NCI-H526 treated with DMSO at 0.1 percent for 48 hours (cell line): ENCODE data around the gene LCE1F.

Source experiments
- DNase-seq: peaks from one replicate; lab custom pipeline; 2025; lab: John Stamatoyannopoulos, UW

The LCE1F gene

DNA sequence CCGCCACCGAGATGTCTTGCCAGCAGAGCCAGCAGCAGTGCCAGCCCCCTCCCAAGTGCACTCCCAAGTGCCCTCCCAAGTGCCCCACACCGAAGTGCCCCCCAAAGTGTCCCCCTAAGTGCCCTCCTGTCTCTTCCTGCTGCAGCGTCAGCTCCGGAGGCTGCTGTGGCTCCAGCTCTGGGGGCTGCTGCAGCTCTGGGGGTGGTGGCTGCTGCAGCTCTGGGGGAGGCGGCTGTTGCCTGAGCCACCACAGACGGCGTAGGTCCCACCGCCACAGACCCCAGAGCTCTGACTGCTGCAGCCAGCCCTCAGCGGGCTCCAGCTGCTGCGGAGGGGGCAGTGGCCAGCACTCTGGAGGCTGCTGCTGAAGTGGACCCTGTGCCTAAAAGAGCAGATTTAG lies 1.4 kb downstream of the LCE1F start:
- DNase-seq: no peak

DNA sequence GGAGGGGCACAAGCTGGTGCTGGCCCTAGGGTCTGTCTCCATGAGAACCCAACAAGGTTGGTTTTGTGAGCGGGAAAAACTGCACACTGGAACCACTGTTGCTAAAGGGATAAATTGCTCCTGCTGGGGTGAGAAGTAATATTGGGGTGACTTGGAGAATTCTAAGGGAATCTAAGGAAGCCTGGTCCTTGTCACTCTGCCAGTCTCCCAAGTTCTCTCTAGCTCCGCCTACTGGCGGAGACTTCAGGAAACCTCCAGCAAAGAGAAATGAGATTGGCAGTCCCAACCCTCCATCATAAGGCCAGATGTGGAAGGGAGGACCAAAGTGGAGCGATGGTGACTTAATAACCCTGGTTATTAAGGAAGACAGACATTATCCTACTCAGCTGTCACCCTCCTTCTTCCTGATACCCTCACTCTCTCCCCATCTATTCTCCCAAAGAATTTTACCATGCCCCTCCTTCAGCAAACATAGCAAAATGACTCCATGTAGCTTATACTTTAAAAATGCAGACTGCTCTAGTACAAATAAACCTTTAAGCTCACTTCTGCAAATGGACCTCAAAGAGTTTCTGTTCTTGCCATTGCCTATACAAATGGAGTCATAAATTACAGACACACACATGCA lies 2.7 kb downstream of the LCE1F start:
- no peak for DNase-seq

DNA sequence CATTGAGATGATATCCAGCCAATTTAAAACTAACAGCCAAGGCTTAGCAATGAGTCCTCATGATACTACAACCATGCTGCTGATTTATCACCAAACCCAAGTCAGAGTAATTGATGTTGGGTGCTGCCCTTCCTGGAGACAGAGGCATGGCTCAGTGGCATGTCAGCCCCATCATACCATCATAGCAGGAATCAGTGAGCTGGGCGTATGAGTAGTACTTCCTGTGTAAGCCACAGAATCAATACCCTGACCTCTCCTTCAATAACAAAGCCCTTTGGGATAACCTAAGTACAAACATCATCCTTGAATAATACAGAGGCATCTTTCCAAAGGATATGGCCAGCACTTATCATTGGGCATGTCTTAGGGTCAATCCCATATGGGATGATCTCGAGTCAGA lies 8.2 kb downstream of the LCE1F start:
- no peak for DNase-seq

DNA sequence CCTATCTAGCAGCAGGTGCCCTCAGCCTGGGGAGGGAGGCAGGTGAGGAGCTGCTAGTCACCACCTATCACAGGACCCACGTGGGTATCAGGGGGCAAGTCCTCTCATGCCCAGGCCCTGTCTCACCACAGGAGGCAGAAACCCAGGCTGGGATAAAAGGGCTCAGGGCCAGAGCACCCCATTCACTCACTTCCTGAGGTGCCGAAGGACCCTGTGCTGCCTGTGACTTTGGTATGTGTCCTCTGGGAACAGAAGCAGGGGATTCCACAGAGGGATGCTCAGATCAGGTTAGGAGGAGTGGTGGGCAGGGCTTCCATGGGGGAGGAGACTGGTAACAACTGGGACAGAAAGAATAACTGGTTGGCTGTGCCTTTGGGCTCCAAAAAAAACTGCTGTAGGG lies 11.1 kb downstream of the LCE1F start, which contains the start of gene LCE1E:
Gene LCE1E, plus strand, starts transcription at position 181 of the 400 bp plus-strand sequence. CDS start 1,043 bp downstream, outside the sequence.
- DNase-seq: no peak

DNA sequence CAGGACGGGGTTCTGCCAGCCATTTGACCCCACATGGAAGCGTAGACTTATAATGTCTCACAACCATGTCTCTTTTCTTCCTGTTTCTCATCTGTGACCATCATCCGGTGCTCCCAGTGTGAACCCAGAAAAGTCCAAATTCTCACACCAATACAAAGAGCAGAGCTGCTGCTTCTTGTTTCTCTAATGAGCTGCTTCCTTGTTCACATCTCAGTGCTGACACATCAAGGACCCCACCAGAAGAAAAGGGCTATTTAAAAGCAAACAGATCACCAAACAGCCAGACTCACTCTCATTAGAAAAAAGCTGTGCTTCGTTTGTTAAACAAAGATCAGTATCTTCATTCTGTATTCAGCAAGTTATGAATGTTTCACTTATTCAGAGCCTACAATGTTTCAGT lies 20.7 kb downstream of the LCE1F start:
- DNase-seq: no peak

DNA sequence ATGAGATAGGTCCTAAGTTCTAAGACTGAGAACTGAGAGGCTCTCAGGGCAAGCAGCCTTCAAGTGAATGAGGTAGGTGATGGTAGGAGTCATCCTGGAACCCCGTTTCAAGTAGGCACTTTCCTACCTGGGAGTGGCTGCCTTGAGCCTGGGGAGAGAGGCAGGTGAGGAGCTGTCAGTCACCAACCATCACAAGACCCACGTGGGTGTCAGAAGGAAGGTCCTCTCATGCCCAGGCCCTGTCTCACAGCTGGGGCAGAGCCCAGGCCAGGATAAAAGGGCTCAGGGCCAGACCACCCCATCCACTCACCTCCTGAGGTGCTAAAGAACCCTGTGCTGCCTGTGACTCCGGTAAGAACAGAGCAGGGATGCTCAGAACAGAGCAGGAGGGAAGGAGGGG lies 21.5 kb downstream of the LCE1F start, which contains the start of gene LCE1D:
Gene LCE1D, plus strand, starts transcription at position 301 of the 400 bp plus-strand sequence. CDS start 1,074 bp downstream, outside the sequence.
- no peak for DNase-seq

DNA sequence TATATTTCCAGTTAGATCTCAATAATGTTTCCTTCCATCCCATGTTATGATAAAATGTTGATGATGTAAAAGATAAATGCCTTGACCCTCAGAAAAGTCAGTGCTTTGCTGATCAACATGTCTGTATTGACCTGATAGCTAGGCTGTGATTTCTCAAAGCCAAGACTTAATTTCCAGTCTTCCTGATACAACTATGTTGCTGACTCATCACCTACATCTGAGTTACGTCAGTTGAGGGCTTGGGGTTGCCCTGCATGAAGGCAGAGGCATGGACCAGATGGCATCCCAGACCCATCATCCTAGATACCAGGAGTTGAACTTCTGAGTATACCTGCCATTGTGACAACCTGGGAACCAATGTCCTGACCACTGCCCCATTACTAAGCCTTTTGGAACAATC lies 26.4 kb downstream of the LCE1F start:
- DNase-seq: no peak

DNA sequence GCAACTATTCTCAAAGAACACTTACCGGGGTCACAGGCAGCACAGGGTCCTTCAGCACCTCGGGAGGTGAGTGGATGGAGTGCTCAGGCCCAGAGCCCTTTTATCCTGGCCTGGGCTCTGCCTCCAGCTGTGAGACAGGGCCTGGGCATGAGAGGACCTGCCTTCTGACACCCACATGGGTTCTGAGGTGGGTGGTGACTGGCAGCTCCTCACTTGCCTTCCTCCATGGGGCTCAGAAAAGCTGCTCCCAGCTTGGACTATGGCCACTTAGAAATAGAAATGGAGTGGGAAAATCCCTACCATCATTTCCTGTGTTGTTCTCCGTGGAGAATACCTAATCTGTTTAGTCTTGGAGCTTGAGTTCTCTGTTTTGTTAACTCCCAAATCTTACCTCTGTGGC lies 31.6 kb downstream of the LCE1F start, which contains the start of gene LCE1C:
Gene LCE1C, minus strand, starts transcription at position 76 of the 400 bp plus-strand sequence. CDS start 1,173 bp downstream, outside the sequence.
- DNase-seq: no peak

DNA sequence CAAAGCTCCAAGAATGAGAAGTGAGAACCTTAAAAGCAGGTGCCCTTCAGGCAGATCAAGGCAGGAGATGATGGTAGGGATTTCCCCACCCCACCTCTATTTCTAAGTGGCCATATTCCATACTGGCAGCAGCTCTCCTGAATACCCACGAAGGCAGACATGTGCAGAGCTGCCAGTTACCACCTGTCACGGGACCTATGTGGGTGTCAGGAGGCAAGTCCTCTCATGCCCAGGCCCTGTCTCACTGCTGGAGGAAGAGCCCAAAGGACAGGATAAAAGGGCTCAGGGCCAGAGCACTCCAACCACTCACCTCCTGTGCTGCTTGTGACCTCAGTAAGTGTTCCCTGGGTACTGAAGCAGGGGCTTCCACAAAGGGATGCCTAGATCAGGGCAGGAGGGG lies 36.1 kb downstream of the LCE1F start:
- no peak for DNase-seq

DNA sequence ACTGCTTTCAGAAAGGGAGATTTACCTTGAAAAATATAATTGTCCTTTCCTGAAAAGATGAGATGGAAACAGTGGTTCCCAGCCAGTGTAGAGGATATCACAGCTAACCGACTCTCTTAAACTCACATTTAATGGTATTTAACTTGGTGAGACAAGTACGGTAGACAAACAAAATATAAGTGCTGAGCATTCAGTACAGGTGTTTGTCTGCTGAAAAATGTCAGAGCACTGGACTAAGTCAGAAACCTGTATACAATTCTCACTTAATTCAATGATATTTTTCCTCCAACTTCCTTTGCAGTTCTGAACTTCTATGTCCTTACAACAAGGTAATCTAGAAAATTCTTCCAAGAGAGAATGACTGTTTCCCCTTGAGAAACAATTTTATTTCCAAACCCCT lies 36.7 kb downstream of the LCE1F start, which contains the start of gene LCE1B:
Gene LCE1B, plus strand, starts transcription at position 301 of the 400 bp plus-strand sequence. CDS start 476 bp downstream, outside the sequence.
- no peak for DNase-seq

DNA sequence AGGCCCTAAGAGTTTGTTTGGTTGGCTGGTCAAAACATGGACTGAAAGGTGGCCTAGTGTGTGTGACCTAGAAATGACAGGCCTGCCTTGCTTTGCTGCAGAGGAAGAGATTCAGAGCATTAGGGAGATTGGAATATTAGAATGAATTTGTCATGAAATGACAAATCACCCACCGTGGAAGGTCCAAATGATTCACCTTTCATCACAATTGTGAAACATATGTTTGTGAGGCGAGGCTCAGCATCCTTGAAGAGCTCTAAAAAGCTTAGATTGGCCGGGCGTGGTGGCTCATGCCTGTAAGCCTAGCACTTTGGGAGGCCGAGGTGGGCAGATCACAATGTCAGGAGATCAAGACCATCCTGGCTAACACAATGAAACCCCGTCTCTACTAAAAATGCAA lies 42.4 kb downstream of the LCE1F start:
- DNase-seq: no peak

DNA sequence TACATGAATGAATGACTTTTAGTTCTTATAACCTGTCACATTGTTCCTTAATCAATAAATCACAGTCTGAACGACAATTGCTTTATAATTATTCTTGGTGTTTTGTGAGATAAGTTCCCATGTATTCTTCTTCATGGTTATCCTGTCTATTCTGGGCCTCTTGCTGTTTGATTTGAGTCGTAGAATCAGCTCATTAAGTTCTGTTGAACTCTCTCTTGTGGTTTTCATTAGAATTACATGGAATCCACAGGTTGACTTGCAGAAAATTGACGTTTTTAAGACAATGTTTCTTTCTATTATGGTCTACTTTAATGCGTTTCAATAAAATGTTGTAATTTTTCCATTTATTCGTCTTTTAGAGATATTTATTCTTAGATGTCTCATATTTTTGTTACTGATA lies 48.4 kb downstream of the LCE1F start:
- no peak for DNase-seq

DNA sequence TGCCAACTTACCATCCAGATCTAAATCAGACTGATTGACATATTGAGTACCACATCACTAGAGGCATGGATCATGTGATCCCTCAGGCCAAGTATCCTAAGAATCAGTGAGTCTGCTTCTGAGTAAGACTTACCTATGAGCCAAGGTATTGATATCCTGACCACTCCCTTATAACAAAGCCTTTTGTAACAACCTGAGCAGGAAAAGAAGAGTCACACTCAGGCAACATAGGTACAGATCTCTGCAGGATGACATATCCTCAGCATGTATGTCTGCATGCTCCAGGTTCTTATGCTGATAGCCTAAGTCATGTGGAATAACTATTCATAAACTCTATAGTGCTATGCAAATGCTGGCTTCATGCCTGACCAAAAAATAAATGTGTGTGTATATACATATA lies 50.0 kb downstream of the LCE1F start:
- no peak for DNase-seq
